Measurements from ENCODE around the gene UXT.
"Not testable (repeated sequence)": the region's sequence is repeated elsewhere in the genome, so short reads cannot be mapped to it uniquely, and the experiment has no call there.

UXT gene

GRCh38 chrX:47658684-47659420 is at the start of gene UXT:
Gene UXT, minus strand, starts transcription at chrX:47659180. Its CDS starts 253 bp downstream, at chrX:47658927.
- peak; percentile 81 for DNase-seq (ENCODE audit: low read depth)

- no peak for DNase-seq (ENCODE audit: low read depth)
These were observed 48.2 kb upstream of the UXT start for GRCh38 chrX:47707031-47707780.

GRCh38 chrX:47706575-47706974 is 47.6 kb upstream of the UXT start:
- DNase-seq (ENCODE audit: low read depth) = no peak

- DNase-seq (ENCODE audit: low read depth) = no peak
These were observed 45.8 kb upstream of the UXT start for GRCh38 chrX:47704736-47705135.

GRCh38 chrX:47697181-47697580 is 38.2 kb upstream of the UXT start:
- DNase-seq (ENCODE audit: low read depth) = no peak

GRCh38 chrX:47690175-47690574 is 31.2 kb upstream of the UXT start:
- DNase-seq (ENCODE audit: low read depth) = no peak

GRCh38 chrX:47687263-47687662 is 28.3 kb upstream of the UXT start:
- DNase-seq (ENCODE audit: low read depth) = no peak

- DNase-seq (ENCODE audit: low read depth) = no peak
These were observed 24.8 kb upstream of the UXT start for GRCh38 chrX:47683829-47684205.

GRCh38 chrX:47683184-47683828 is 24.3 kb upstream of the UXT start:
- no peak for DNase-seq (ENCODE audit: low read depth)

- not testable (repeated sequence) for DNase-seq (ENCODE audit: low read depth)
These were observed 17.2 kb upstream of the UXT start for GRCh38 chrX:47675959-47676859.

GRCh38 chrX:47674776-47675175 is 15.8 kb upstream of the UXT start:
- DNase-seq (ENCODE audit: low read depth) = no peak

- DNase-seq (ENCODE audit: low read depth) = not testable (repeated sequence)
These were observed 6.8 kb upstream of the UXT start for GRCh38 chrX:47665797-47666196.

GRCh38 chrX:47664737-47665136 is 5.8 kb upstream of the UXT start:
- no peak for DNase-seq (ENCODE audit: low read depth)

- DNase-seq (ENCODE audit: low read depth) = no peak
These were observed 3.2 kb upstream of the UXT start for GRCh38 chrX:47662144-47662657.

GRCh38 chrX:47661539-47661938 is 2.6 kb upstream of the UXT start:
- no peak for DNase-seq (ENCODE audit: low read depth)

GRCh38 chrX:47659421-47659726 is 394 bp upstream of the UXT start:
- DNase-seq (ENCODE audit: low read depth) = no peak

- DNase-seq (ENCODE audit: low read depth) = no peak
These were observed 688 bp downstream of the UXT start for GRCh38 chrX:47658301-47658683.

- no peak for DNase-seq (ENCODE audit: low read depth)
These were observed 7.7 kb downstream of the UXT start for GRCh38 chrX:47651043-47651905.

- peak; percentile 77 for DNase-seq (ENCODE audit: low read depth)
These were observed 8.6 kb downstream of the UXT start, which contains the start of gene ELK1 for GRCh38 chrX:47650164-47651042. Gene ELK1, minus strand, starts transcription at chrX:47650563. Its CDS starts 9,122 bp downstream, at chrX:47641441.

- no peak for DNase-seq (ENCODE audit: low read depth)
These were observed 9.2 kb downstream of the UXT start for GRCh38 chrX:47649781-47650163.

All from activated T-helper 1 cell treated with Interleukin-2 at 50 U/mL for 16 hours (primary cell).